K562 (cell line): ENCODE measurements around the gene MAD2L1BP. TPM values are rescaled to one million over a fixed set of nuclear protein-coding genes. Genes with fewer than 3 reads are reported as not detected.

Source experiments
- CCNT2 ChIP-seq: IDR thresholded peaks from 2 replicates; pipeline ENCODE4 v1.6.1; 2011; ENCODE audit warnings: borderline replicate concordance, low read depth, mild to moderate bottlenecking, moderate library complexity, mixed read lengths, low read length; ENCODE audit not compliant: insufficient read length; ENCODE audit errors: extremely low read depth
- KLF13 ChIP-seq: fragments of 450-650 bp; IDR thresholded peaks from 2 replicates; pipeline ENCODE4 v1.6.1; 2016; ENCODE audit warnings: missing genetic modification characterization, low read depth, mild to moderate bottlenecking, missing compliant biosample characterization, moderate library complexity, borderline replicate concordance
- MCM5 ChIP-seq: fragments of 450-650 bp; IDR thresholded peaks from 2 replicates; pipeline ENCODE4 v1.6.1; 2016; ENCODE audit warnings: low read depth
- RBM15 ChIP-seq: fragments of 200-400 bp; formaldehyde crosslinking; IDR thresholded peaks from 2 replicates; pipeline ENCODE4 v1.6.1; 2018; ENCODE audit warnings: mild to moderate bottlenecking, low read length, moderate library complexity; ENCODE audit not compliant: insufficient read depth
- SIRT6 ChIP-seq: IDR thresholded peaks from one replicate; pipeline ENCODE4 v1.6.1; 2012; ENCODE audit warnings: low read depth, mild to moderate bottlenecking, control low read depth, inconsistent platforms, low read length, moderate library complexity
- SLC30A9 ChIP-seq: fragments of 250-450 bp; sonication (Bioruptor Pico); IDR thresholded peaks from 2 replicates; pipeline ENCODE4 v1.8.0; 2022; ENCODE audit warnings: mild to moderate bottlenecking, moderate library complexity
- TEAD1 ChIP-seq, 2 experiments: fragments of 450-650 bp in 1 of 2; sonication (generic) in 1 of 2; formaldehyde crosslinking; IDR thresholded peaks; 2 replicates each; pipeline versions ENCODE4 v1.4.0 to v1.8.0; 2020 to 2022; ENCODE audit warnings: mild to moderate bottlenecking in 2 of 2, missing genetic modification reagents in 1 of 2
- ZNF197 ChIP-seq: fragments of 200-800 bp; sonication (Bioruptor generic); IDR thresholded peaks from 2 replicates; pipeline ENCODE4 v1.6.1; 2016; ENCODE audit warnings: low read depth, missing genetic modification characterization, missing compliant biosample characterization
- polyA plus RNA-seq, 8 experiments: library from polyadenylated mRNA; depleted of rRNA in 4 of 8; stranded (reverse) in 5 of 8; unstranded in 3 of 8; fragments of >200 nt; fragmentation: Nextera tagmentation in 2 of 8; fragmentation: Illumina TruSeq in 1 of 8; extraction: Ambion mirVana in 2 of 8; extraction: Trizol in 1 of 8; gene quantifications; 2 replicates each; pipeline versions ENCODE4 v1.2.1 to v1.2.3, GENCODE V29; 2011 to 2014; ENCODE audit warnings: inconsistent platforms in 1 of 8, missing spikeins in 1 of 8
- total RNA-seq, 7 experiments: library from RNA; depleted of rRNA in 6 of 7; stranded (reverse); fragments of >200 nt in 6 of 7; fragmentation: Illumina TruSeq in 2 of 7; extraction: Trizol in 2 of 7; gene quantifications; 2 replicates each; pipeline versions ENCODE4 v1.2.1 to v1.2.3, GENCODE V29; 2011 to 2021; ENCODE audit warnings: low replicate concordance in 1 of 7
- TF ChIP-seq, protein P1 (sequence below): fragments of 150-350 bp; conservative IDR thresholded peaks from 2 replicates; pipeline ENCODE4 v1.6.1; 2014; ENCODE audit warnings: low read length
- TF ChIP-seq, protein P2 (sequence below): fragments of 250-450 bp; sonication (Bioruptor Pico); IDR thresholded peaks from 2 replicates; pipeline ENCODE4 v1.4.0; 2020; ENCODE audit warnings: mild to moderate bottlenecking, moderate library complexity
- TF ChIP-seq, protein P3 (sequence below): fragments of 450-650 bp; IDR thresholded peaks from 2 replicates; pipeline ENCODE4 v1.6.1; 2017; ENCODE audit warnings: antibody characterized with exemption
- TF ChIP-seq, protein P4 (sequence below): fragments of 250-450 bp; sonication (Bioruptor Pico); IDR thresholded peaks from 2 replicates; pipeline ENCODE4 v1.5.0; 2021; ENCODE audit warnings: mild to moderate bottlenecking, moderate library complexity

MAD2L1BP gene
- total and polyA plus RNA-seq, 9 of the 15 experiments (the other 6 are each of a cell fraction or from before 2014, with no cell fraction given): 69.7 to 321 (median 111) TPM

DNA sequence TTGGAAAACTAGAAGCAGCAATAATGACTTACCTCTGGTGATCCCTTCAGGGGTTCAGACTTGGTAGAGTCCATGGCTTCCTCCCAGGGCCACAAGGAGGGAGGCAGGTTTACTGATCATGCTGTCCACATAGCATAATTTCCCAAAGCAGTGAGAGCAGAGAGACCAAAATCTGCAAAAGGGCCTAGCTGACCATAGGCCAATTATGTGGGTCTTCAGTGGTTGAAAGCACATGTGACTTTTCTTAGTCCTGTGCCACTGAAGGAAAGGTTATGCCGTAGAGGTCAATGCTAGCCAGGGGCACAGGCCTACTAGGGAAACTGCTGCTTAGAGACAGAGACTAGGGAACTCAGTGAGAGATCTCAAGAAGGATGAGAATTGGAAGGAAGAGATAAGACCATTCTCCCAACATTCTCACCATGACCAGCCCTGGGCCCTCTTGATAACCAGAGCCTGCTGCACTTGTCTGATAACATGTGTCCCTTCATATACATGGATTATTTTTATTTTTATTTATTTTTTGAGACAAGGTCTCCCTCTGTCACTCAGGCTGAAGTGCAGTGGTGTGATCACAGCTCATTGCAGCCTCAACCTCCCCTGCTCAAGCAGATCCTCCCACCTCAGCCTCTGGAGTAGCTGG, 4.5 kb upstream of the MAD2L1BP start (continued):
- TF ChIP-seq, protein P1, sequence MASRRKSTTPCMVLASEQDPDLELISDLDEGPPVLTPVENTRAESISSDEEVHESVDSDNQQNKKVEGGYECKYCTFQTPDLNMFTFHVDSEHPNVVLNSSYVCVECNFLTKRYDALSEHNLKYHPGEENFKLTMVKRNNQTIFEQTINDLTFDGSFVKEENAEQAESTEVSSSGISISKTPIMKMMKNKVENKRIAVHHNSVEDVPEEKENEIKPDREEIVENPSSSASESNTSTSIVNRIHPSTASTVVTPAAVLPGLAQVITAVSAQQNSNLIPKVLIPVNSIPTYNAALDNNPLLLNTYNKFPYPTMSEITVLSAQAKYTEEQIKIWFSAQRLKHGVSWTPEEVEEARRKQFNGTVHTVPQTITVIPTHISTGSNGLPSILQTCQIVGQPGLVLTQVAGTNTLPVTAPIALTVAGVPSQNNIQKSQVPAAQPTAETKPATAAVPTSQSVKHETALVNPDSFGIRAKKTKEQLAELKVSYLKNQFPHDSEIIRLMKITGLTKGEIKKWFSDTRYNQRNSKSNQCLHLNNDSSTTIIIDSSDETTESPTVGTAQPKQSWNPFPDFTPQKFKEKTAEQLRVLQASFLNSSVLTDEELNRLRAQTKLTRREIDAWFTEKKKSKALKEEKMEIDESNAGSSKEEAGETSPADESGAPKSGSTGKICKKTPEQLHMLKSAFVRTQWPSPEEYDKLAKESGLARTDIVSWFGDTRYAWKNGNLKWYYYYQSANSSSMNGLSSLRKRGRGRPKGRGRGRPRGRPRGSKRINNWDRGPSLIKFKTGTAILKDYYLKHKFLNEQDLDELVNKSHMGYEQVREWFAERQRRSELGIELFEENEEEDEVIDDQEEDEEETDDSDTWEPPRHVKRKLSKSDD: no peak
- TF ChIP-seq, protein P2, sequence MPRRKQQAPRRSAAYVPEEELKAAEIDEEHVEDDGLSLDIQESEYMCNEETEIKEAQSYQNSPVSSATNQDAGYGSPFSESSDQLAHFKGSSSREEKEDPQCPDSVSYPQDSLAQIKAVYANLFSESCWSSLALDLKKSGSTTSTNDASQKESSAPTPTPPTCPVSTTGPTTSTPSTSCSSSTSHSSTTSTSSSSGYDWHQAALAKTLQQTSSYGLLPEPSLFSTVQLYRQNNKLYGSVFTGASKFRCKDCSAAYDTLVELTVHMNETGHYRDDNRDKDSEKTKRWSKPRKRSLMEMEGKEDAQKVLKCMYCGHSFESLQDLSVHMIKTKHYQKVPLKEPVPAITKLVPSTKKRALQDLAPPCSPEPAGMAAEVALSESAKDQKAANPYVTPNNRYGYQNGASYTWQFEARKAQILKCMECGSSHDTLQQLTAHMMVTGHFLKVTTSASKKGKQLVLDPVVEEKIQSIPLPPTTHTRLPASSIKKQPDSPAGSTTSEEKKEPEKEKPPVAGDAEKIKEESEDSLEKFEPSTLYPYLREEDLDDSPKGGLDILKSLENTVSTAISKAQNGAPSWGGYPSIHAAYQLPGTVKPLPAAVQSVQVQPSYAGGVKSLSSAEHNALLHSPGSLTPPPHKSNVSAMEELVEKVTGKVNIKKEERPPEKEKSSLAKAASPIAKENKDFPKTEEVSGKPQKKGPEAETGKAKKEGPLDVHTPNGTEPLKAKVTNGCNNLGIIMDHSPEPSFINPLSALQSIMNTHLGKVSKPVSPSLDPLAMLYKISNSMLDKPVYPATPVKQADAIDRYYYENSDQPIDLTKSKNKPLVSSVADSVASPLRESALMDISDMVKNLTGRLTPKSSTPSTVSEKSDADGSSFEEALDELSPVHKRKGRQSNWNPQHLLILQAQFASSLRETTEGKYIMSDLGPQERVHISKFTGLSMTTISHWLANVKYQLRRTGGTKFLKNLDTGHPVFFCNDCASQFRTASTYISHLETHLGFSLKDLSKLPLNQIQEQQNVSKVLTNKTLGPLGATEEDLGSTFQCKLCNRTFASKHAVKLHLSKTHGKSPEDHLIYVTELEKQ: 0 out of 2 replicates have a peak, but pooled peaks have one; percentile 20
- peak; percentile 38; the same call in 1 of the 2 replicates for TF ChIP-seq KLF13
- TF ChIP-seq SLC30A9 (CRISPR knock-in tag): no peak
- TF ChIP-seq SIRT6: no peak
- TF ChIP-seq, protein P3, sequence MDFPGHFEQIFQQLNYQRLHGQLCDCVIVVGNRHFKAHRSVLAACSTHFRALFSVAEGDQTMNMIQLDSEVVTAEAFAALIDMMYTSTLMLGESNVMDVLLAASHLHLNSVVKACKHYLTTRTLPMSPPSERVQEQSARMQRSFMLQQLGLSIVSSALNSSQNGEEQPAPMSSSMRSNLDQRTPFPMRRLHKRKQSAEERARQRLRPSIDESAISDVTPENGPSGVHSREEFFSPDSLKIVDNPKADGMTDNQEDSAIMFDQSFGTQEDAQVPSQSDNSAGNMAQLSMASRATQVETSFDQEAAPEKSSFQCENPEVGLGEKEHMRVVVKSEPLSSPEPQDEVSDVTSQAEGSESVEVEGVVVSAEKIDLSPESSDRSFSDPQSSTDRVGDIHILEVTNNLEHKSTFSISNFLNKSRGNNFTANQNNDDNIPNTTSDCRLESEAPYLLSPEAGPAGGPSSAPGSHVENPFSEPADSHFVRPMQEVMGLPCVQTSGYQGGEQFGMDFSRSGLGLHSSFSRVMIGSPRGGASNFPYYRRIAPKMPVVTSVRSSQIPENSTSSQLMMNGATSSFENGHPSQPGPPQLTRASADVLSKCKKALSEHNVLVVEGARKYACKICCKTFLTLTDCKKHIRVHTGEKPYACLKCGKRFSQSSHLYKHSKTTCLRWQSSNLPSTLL: no peak
- peak; percentile 99 for TF ChIP-seq CCNT2
- TF ChIP-seq RBM15: no peak
- TF ChIP-seq MCM5: no peak
- TF ChIP-seq, protein P4, sequence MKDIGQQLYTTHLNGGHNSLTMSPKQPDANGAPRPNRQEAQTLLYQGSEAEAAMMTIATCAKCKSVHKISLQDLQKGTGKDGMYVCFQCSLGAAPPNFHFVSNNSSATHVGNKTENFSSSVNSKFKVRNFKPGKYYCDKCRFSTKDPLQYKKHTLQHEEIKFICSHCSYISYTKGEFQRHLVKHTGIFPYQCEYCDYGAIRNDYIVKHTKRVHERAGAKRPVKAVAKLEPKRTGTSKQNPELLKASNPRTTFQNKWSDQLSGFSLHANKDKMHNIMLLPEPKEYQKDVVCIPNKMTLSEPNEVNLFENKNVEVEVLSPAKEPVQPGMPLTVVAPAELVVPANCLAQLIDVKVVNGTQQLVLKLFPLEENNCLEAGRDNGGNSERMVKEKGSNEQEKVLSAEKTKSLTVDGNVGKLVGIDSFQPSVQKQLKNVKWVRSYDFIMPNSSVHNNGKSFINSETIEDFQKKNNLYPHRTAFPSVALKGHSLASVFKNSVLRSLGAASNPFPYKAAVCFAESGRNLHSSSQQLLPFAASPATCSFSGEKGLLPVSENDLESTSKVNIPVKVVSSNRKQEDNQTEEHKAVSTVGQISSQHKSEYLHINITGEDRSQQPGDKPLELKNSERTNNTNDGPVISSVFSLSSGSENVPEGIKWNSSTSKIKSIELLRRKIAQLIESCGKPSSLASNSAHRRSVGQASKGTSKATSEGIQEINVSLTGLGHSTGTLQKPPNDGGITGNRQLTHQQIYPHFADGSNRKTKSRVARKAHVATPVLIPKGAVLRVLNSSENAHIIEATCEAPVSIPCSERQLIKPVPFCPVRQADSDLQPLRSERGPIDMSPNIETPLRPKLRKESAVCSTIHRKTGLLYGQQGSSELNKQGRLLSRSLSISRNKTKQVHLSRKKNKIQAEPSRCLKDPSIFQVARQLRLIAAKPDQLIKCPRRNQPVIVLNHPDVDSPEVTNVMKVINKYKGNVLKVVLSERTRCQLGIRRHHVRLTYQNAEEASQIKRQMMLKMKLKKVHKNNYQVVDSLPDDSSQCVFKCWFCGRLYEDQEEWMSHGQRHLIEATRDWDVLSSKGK (CRISPR knock-in tag): no peak
- peak; percentile 86 to 94 for TF ChIP-seq TEAD1 (CRISPR knock-in tag; IDR thresholded peaks at IDR 0.05)
- TF ChIP-seq ZNF197 (CRISPR knock-in tag): peak; percentile 97
